GM03348 (cell line): ENCODE measurements around the gene RANBP3L.
"Not testable (repeated sequence)": the region's sequence is repeated elsewhere in the genome, so short reads cannot be mapped to it uniquely, and the experiment has no call there.

Experiments
- DNase-seq: peaks from one replicate; pipeline ENCODE4 v3.0.0; 2012; ENCODE audit warnings: low spot score

RANBP3L gene

DNA sequence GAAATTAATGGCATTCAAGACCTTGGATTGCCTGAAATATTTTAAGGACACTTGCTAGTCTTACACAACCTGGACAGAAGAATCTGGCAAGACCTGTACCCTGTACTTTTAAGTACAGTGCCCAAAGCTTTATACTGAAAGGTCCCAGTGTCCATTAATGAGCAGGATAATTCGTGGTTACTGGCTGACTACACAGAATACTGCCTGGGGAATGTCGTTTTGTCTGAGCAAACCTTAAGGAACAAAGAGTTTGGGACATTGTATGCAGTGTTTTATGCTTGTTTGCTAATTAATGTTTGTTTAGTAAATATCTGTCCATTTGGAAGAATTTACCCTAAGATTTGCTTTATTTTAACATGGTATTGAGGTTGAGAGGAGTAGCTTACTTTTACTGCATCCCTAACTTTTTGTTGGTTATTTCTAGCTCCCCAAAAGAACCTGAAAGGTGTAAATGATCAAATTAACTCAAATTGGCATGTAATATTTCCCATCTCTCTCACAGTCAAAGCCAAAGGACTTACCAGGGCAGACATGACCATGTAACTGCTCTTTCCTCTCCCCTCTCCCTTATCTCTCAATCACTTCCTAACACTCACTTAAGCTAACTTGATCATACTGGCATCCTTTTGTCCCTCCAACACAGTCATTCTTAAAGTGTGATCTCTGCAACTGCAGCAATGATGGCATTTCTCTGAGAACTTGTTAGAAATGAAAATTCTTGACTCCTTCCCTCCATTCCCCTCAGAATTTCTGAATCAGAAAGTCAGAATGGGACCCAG, 15.7 kb downstream of the RANBP3L start:
- no peak for DNase-seq

DNA sequence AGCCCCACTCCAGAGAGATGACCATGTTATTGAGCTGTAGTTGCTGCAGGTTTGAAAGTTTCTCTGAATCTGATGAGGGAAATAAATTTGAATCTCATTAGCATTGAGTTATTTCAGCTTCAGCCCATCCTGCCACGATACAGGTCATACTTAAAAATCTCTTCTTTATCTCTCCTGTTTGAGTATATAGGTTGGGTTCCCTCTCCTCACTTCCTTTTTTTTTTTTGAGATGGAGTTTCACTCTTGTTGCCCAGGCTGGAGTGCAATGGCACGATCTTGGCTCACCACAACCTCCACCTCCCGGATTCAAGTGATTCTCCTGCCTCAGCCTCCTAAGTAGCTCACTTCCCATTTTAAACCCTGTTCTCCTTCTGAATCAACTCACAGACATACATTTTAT, 17.9 kb downstream of the RANBP3L start:
- not testable (repeated sequence) for DNase-seq

DNA sequence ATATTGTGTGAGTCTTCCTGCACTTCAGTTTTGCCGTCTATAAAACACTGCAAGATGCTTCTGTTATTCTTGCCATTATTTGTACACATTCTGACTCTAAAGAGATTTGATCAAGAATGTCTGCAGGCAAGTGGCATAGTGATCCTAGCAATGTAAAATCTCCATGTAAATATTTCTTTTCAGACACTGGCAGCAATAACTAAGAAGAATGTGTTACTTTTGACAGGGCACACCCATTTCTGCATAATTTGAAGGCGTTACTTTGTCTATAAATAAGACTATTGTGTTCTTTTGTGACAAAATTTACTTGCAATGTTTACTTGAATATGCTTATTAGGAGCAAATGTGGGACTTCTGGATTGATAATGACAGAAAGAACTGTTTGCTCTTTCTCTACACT, 20.1 kb downstream of the RANBP3L start:
- DNase-seq, result no peak

DNA sequence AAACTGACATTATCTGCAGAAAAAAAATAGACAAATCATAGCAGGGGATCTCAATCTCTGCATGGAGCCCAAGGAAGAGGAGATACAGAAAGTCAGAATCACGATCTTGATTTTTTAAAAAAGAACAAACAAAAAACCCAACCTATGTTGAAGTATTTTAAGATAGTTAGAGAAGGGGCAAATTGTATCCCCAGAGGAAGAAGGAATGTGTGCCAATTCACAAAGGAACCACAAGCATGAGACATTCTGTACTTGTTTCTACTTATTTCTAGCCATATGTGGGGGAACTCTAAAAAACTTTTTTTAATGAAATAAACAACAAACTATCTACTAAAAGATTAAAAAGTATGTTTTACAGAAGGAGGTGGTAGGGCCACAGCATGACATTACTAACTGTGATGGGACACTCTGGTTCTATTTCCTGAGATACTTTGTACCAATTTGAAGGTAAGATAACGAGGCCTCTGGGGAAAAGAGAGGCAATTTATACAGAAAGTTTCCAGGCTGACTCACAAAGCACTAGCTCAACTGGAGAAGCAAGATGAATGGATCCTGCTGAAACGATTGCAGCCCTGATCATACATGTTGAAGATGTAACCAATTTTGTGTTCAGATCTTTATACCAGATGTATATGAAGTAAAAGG, 22.5 kb downstream of the RANBP3L start:
- peak; percentile 31 for DNase-seq

DNA sequence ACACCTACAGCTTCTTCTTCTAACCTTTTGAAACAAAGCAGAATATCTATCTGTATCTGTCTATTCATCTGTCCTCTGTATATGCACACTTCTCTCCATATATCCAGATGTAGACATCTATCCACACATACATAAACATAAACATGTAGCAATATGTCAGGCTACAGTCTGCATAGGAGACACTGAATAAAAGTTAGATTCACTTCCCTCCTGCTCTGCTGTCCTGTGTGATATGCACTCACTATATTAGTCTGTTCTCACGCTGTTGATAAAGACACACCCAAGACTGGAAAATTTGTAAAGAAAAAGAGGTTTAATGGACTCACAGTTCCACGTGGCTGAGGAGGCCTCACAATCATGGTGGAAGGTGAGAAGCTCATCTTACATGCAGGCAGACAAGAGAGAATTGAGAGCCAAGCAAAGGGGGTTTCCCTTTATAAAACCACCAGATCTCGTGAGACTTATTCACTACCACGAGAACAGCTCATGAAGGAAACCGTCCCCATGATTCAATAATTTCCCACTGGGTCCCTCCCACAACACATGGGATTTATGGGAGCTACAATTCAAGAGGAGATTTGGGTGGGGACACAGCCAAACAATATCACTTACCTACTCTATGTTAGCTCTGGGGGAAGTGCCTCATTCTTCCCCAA, 24.1 kb downstream of the RANBP3L start:
- DNase-seq, result no peak

DNA sequence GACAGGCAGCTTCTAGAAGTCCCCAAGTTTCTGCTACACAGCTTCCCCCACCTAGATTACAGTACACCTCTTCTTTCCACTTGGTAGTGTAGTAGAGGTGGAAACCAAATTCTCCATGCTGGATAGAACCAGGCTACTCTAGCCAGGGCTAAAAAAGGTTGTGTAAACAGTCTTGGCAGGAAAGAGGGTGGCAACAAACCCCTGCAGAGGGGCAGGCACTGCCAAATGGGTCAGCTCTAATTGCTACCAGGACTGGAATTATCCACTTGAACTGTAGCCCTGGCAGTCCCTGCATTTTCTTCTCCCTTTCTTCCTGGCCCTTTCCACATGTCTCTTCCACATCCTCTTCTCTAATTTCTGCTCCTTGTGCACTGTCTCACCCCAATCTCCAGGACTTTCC, 24.8 kb downstream of the RANBP3L start:
- no peak for DNase-seq

DNA sequence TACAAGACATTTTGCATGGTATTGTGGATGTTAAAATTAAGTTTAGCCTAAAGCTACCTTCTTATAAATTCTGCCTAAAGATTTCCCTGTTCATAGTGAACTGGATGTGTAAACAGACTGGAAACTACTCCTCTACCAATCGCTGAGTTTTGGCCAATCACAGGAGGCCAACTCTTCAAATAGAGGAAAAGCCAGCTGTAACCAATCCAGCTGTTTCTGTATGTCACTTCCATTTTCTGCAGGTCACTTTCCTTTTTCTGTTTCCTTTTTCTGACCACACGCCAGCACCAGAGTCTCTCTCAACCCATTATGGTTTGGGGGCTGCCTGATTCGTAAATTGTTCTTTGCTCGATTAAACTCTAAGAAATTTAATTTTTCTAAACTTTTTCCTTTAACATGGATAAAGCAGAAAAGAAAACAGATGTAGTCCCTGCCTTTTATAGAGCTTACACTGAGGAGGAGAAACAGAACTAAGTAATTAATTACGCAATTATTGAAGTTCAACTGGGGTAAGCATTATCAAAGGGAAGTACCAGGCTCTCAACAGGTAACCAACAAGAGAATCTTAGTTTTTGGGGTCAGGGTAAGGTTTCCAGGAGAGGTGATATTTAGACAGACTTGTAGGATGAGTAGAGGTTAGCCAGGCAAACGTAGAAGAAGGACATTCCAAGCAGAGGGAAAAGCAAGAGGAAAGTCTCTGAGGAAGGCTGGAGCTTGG, 27.7 kb downstream of the RANBP3L start:
- no peak for DNase-seq

DNA sequence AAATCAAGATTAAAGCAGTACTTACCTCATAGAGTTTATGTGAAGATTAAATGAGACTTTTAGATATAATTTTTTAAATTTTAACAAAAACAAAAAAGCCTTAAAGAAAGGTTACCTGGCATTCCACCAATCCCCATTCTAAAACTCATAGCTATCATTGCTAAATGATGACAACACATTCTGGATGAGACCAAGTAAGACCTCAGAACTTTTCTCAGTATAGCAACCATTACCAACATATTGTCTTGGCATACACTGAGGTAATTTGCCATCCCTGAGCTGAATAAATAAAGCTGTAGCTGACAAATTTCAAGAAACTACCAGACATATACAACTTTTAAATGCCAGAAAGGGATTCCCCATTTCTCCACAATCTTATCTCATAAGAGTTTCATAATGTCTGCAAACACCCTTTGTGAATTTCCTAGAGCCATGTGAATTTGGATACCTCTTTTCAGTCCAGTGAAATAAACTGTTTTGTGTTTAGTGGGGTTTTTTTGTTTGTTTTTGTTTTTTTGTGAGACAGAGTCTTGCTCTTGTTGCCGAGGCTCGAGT, 29.5 kb downstream of the RANBP3L start:
- peak; percentile 20 for DNase-seq

DNA sequence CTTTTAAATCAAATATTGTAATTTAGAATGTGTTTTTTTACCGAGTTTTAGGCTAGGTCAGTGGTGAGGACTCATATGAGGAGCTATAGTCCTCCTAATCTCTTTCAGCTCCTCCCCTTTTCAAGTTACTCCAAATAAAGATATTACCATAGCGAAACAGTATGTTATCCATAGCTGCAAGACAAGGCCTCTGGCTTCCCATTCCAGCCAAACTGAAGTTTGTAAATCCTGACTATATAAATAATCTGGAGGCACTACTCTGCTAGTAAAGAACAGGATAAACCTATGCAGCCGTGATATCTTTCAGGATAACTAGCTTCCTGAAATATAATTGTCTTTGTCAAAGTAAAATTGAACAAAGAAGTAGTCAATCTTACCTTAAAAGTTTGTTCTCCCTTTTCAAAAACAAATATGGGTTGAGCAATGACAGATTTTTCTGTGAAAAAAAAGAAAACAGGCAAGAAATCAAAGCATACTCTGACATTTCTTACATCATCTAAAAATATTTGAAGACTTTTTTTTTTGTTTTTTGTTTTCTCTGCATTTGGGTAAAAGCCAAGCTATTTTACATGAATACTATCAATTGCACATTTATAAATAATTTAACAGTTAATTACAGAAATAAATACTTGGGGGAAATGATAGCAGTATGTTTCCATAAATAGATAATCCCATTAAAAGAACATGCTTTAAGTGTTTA, 30.7 kb downstream of the RANBP3L start:
- DNase-seq, result no peak

DNA sequence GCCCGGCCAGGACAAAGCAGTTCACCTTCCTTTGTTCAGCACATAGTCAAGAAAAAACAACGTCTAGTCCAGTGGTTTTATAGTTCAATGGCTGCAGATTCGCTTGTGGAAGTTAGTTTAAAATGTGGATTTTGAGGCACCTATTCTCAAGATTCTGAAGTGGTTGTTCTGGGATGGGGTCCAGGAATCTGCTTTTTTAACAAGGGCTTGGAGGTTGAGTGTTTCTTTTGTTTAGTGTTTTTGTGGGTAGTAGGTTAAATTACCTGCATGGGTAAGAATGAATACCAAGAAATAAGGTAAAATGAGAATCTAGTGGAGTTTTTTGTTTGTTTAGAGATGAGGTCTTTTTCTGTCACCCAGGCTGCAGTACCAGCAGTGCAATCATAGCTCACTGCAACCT, 31.5 kb downstream of the RANBP3L start:
- no peak for DNase-seq

DNA sequence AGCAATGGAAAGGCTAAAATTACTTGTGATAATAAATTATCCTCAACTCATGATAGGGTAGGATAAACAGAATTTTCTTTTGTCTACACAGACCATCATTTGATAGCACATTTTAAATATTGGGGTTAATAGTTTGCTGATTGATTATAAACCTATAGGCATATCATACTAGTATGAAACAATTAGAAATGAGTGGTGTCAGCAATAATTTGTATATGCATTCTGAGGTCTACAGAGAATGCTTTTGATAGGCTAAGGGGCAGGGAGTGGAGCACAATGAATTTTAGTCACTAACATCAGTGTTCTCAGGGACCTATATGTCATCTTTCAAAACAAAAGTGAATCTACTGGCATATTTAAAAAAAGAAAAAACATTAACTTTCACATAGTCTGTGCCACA, 32.2 kb downstream of the RANBP3L start:
- no peak for DNase-seq

DNA sequence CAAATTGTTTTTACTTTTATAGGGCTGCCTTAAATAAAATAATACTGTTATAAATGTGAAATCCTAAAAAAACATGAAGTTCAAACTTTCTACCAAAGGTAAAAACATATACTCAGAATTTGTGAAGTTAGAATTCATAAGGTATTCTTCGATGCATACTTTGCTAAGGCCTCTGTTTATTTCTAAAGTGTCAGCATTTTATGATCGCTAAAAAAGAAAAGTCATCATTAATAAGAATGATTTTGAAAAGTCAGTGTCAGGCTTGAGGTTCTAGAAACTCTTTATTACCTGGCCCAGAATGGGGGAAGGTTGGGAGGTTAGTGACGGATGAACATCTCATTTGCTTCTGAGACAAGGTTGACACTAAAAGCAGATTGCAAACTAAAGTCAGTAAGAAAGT, 33.8 kb downstream of the RANBP3L start:
- no peak for DNase-seq

DNA sequence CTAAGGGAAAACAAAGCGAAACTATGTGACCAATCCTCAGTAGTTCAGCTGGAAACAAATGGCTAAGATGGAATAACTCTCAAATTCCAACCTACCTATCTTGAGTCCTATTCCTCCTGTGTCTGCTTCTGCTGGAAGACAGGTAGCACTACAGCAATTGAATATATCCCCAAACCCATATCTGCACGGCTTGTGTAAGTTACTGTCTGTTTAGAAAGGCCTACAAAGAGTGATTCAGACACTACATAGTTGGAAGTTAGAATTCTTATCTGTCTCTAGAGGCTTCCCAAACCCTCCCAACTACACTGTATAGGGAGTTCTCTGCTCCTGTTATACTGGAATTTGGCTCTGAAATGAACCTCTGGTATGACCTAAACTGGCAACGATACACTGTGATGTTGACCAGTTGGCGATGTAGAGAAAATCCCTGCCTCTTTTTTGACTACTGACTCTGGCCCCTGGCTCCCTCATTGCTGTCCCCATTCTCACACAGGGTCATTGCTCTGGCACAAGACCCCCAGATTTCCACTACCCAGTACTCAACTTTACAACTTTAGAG, 37.4 kb downstream of the RANBP3L start:
- no peak for DNase-seq

DNA sequence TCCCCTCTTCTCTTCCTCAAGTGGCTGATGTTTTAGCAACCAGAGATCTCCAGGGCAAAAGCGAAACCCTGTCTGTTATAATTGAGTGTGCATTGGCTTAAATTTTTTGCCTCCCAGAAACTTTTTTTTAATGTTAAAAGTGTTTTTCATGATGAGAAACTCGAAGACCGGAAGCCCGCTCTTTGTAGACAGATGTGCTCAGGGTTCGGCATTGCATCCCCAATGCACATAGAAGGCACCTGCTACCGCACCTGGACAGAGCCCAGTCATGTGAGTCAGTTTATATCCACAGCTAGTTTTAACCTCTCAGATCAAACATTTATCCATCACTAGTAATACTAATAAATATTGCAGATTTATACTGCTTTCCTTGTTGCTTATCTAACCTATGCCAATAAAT, 40.5 kb downstream of the RANBP3L start:
- DNase-seq, result no peak

DNA sequence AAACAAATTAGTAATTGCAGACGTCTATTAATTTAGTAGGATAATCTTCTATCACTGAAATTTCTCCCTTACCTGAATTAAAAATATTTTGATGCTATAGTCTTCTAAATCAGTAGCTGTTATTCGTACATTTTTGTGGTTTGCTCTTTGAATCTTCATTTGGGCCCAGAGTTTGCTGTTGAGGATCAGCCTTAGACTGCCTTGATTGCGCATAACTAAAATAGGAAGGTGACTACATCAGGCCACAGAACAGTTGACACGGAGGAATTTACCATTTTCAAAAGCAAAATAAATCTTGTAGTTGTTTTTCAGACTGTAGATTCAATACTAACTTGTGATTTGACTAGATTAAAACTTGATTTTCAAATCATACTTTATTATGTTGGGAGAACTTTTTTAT, 48.1 kb downstream of the RANBP3L start:
- no peak for DNase-seq

DNA sequence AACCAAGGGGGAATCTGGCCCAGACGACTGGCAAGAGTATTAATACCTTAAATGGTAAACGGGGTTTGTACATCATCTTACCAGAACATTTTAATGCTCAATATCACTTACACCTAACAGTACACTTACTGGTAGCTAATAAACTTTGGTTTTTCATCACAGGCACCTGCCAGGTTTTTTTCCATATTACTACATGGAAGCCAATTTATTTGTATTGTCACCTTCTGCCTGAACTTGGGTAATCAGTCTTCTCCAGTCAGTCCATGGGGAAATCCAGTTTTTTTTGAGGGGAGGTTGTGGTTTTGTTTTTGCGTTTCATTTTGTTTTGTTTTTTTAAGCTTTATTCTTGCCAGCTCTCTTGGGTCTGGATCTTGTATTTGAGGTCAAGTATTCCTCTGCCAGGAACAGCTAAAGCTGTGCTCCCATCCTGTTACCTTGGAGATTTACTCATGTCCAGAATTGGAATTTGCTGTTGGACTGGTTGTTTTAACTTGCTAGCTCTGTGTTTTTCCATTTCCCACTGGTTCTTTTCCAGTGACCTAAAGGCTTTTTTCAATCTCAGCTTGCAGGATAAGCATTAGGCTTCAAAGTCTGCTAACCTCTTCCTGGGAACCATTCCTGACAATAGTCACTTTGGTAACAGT, 48.9 kb downstream of the RANBP3L start:
- peak; percentile 8 for DNase-seq

DNA sequence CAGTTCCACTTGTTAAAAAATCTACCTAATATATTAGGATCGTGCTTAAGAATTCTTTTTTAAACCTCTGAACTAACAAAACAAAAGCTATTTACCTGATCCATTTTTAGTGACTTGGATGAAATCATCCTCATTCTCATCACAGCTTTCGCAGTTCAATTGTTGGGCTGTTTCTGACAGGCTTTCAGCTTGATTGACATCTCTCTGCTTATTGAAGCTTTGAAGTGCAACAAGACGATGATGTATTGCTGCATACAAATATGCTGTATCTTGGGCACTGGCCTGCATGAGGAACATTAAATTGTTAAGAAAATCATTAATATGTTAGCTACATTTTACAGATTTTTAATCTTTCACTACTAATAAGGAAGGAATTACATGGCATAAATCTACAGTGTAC, 50.5 kb downstream of the RANBP3L start:
- DNase-seq, result no peak

DNA sequence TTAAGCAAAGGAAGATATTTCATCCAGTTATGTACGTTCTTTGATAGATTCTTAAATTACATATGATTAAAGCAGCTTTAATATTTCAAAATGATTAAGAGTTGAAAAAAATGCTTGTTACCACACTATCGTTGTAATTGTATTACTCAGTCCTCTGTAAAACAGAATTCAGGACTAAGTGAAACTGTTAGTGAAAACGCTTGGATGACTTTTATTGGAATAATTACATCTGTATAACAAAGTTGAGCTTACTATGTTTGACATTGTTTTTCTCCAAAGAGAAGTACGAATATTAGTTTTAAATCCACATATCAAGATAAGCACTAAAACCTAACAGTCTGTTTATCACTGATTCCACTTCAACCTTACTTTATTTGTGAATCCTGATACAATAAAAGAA, 51.3 kb downstream of the RANBP3L start:
- no peak for DNase-seq

DNA sequence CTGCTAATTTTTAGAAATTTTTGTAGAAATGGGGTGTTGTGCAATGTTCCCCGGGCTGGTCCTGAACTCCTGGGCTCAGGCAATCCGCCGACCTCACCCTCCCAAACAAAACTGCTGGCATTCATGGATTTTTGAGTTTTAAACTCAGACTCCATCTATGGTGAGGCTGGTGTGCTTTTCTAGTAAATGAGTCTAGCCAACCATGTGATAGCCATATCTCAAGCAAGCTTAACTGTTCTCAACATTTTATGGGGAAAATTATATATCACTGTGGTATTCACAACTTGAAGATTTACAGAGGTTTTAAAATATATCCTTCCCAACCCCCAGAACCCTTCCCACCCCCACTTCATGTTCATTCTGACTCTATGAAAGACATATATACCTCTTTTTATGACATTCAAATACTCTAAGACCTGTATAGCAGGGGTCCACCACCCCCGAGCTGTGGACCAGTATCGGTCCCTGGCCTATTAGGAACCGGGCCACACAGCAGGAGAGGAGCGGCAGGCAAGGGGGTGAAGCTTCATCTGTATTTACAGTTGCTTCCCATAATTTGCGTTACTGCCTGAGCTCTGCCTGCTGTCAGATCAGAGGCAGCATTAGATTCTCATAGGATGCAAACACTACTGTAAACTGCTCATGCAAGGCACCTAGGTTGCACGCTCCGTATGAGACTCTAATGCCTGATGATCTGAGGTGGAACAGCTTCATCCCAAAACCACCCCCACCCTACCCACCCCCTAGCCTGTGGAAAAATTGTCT, 55.5 kb downstream of the RANBP3L start:
- DNase-seq, result no peak

DNA sequence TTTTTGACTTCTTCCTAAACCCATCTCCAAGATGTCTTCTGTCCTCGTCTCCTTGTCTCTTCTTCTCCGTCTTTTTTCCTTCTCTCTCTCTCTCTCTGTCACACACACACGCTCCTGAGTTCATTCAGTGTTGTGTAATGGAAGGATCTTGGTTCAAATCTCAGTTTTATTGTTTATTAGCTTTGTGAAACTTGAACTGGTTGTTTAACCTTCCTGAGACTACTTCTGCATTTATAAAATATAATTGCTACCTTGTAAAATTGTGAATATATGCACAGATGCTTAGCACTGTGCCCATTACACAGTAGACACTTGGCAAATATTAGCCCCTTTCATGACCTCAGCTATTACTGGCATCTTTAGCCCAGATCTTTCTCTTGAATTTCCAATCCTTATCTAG, 57.6 kb downstream of the RANBP3L start:
- DNase-seq, result no peak
